ENCODE measurements around the gene PXMP4.
"Not testable (repeated sequence)": the region's sequence is repeated elsewhere in the genome, so short reads cannot be mapped to it uniquely, and the experiment has no call there.

The PXMP4 gene

GRCh38 chr20:33719989-33720709 lies at the start of gene PXMP4:
Gene PXMP4, minus strand, starts transcription at chr20:33720310. Its CDS starts 103 bp downstream, at chr20:33720207.
- DNase-seq, result peak; percentile 71 to 87

GRCh38 chr20:33769043-33769442 lies 48.9 kb upstream of the PXMP4 start:
- no peak for DNase-seq

- DNase-seq, result no peak
These were observed 47.6 kb upstream of the PXMP4 start for GRCh38 chr20:33767777-33768138.

GRCh38 chr20:33766686-33767085 lies 46.6 kb upstream of the PXMP4 start:
- no peak for DNase-seq

GRCh38 chr20:33765592-33765991 lies 45.5 kb upstream of the PXMP4 start:
- DNase-seq, result no peak

- no peak for DNase-seq
These were observed 45.0 kb upstream of the PXMP4 start for GRCh38 chr20:33765099-33765498.

- DNase-seq, result no peak
These were observed 41.7 kb upstream of the PXMP4 start for GRCh38 chr20:33761698-33762250.

GRCh38 chr20:33757458-33757857 lies 37.3 kb upstream of the PXMP4 start:
- DNase-seq, result no peak

GRCh38 chr20:33757046-33757445 lies 36.9 kb upstream of the PXMP4 start:
- DNase-seq, result no peak

GRCh38 chr20:33755936-33756490 lies 35.9 kb upstream of the PXMP4 start:
- DNase-seq, result not testable (repeated sequence)

GRCh38 chr20:33753763-33754162 lies 33.7 kb upstream of the PXMP4 start:
- no peak for DNase-seq

- no peak for DNase-seq
These were observed 33.0 kb upstream of the PXMP4 start for GRCh38 chr20:33753143-33753542.

- no peak for DNase-seq
These were observed 31.7 kb upstream of the PXMP4 start for GRCh38 chr20:33751775-33752174.

- no peak for DNase-seq
These were observed 26.4 kb upstream of the PXMP4 start for GRCh38 chr20:33746325-33746998.

GRCh38 chr20:33744773-33745385 lies 24.8 kb upstream of the PXMP4 start:
- no peak for DNase-seq

GRCh38 chr20:33744181-33744580 lies 24.1 kb upstream of the PXMP4 start:
- no peak for DNase-seq

- no peak for DNase-seq
These were observed 20.1 kb upstream of the PXMP4 start for GRCh38 chr20:33740189-33740588.

- no peak for DNase-seq
These were observed 19.4 kb upstream of the PXMP4 start for GRCh38 chr20:33739493-33739892.

- DNase-seq, result no peak
These were observed 16.9 kb upstream of the PXMP4 start for GRCh38 chr20:33736962-33737361.

- DNase-seq, result no peak
These were observed 13.8 kb upstream of the PXMP4 start for GRCh38 chr20:33733654-33734576.

GRCh38 chr20:33732166-33732970 lies 12.3 kb upstream of the PXMP4 start:
- DNase-seq, result peak in 1 of 2 experiments; percentile 6

Measured in cerebellar nuclear complex (tissue), 1 donor.